ENCODE results near the gene SLCO3A1.
"Not testable (repeated sequence)": the region's sequence is repeated elsewhere in the genome, so short reads cannot be mapped to it uniquely, and the experiment has no call there.

The SLCO3A1 gene

GRCh38 chr15:92068121-92068520 is 214.6 kb downstream of the SLCO3A1 start:
- no peaks in the 10 kb centered on the region for H3K36me3 Mint-ChIP-seq (ENCODE audit: low read depth)
- no peak overlapping the region for H3K4me3 Mint-ChIP-seq
- H3K27me3 Mint-ChIP-seq (ENCODE audit: low read depth) = peaks cover 2% of the 10 kb centered on the region
- peaks cover 19% of the 10 kb centered on the region for H3K4me1 Mint-ChIP-seq (ENCODE audit: low read depth)
- no peaks in the 10 kb centered on the region for H3K9me3 Mint-ChIP-seq
- H3K27ac Mint-ChIP-seq = no peak overlapping the region
- DNase-seq (ENCODE audit: low spot score) = no peak

GRCh38 chr15:92069308-92070250 is 216.1 kb downstream of the SLCO3A1 start:
- Mint-ChIP-seq H3K4me3 (peak overlapping the region; percentile 68), H3K27ac (no peak overlapping the region), H3K36me3 (ENCODE audit: low read depth) (no peaks in the 10 kb centered on the region), H3K27me3 (ENCODE audit: low read depth) (no peaks in the 10 kb centered on the region), H3K9me3 (no peaks in the 10 kb centered on the region), H3K4me1 (ENCODE audit: low read depth) (peaks cover 27% of the 10 kb centered on the region)
- peak; percentile 61 for DNase-seq (ENCODE audit: low spot score)

- not testable (repeated sequence) for H3K36me3 Mint-ChIP-seq (ENCODE audit: low read depth); H3K27me3 Mint-ChIP-seq (ENCODE audit: low read depth); DNase-seq (ENCODE audit: low spot score); H3K27ac Mint-ChIP-seq; H3K9me3 Mint-ChIP-seq
- H3K4me3 Mint-ChIP-seq = peak overlapping the region; percentile 68
- peaks cover 33% of the 10 kb centered on the region for H3K4me1 Mint-ChIP-seq (ENCODE audit: low read depth)
These were observed 216.7 kb downstream of the SLCO3A1 start for GRCh38 chr15:92070251-92070650.

GRCh38 chr15:92071045-92071634 is 217.6 kb downstream of the SLCO3A1 start:
- H3K4me1 Mint-ChIP-seq (ENCODE audit: low read depth) = peaks cover 39% of the 10 kb centered on the region
- no peak overlapping the region for H3K4me3 Mint-ChIP-seq
- no peak overlapping the region for H3K27ac Mint-ChIP-seq
- H3K36me3 Mint-ChIP-seq (ENCODE audit: low read depth) = no peaks in the 10 kb centered on the region
- no peak for DNase-seq (ENCODE audit: low spot score)
- no peaks in the 10 kb centered on the region for H3K27me3 Mint-ChIP-seq (ENCODE audit: low read depth)
- H3K9me3 Mint-ChIP-seq = no peaks in the 10 kb centered on the region

- H3K9me3 Mint-ChIP-seq = no peaks in the 10 kb centered on the region
- no peak overlapping the region for H3K27ac Mint-ChIP-seq
- H3K27me3 Mint-ChIP-seq (ENCODE audit: low read depth) = no peaks in the 10 kb centered on the region
- no peaks in the 10 kb centered on the region for H3K36me3 Mint-ChIP-seq (ENCODE audit: low read depth)
- H3K4me3 Mint-ChIP-seq = no peak overlapping the region
- no peak for DNase-seq (ENCODE audit: low spot score)
- peaks cover 43% of the 10 kb centered on the region for H3K4me1 Mint-ChIP-seq (ENCODE audit: low read depth)
These were observed 219.7 kb downstream of the SLCO3A1 start for GRCh38 chr15:92073044-92073785.

- H3K27me3 Mint-ChIP-seq (ENCODE audit: low read depth) = no peaks in the 10 kb centered on the region
- no peak overlapping the region for H3K4me3 Mint-ChIP-seq
- no peaks in the 10 kb centered on the region for H3K36me3 Mint-ChIP-seq (ENCODE audit: low read depth)
- DNase-seq (ENCODE audit: low spot score) = no peak
- peaks cover 37% of the 10 kb centered on the region for H3K4me1 Mint-ChIP-seq (ENCODE audit: low read depth)
- H3K9me3 Mint-ChIP-seq = no peaks in the 10 kb centered on the region
- H3K27ac Mint-ChIP-seq = peak overlapping the region; percentile 39
These were observed 220.6 kb downstream of the SLCO3A1 start for GRCh38 chr15:92074101-92074500.

- Mint-ChIP-seq H3K4me1 (ENCODE audit: low read depth) (peaks cover 34% of the 10 kb centered on the region), H3K9me3 (no peaks in the 10 kb centered on the region), H3K27me3 (ENCODE audit: low read depth) (no peaks in the 10 kb centered on the region), H3K4me3 (no peak overlapping the region), H3K27ac (no peak overlapping the region), H3K36me3 (ENCODE audit: low read depth) (no peaks in the 10 kb centered on the region)
- no peak for DNase-seq (ENCODE audit: low spot score)
These were observed 221.1 kb downstream of the SLCO3A1 start for GRCh38 chr15:92074646-92075045.

GRCh38 chr15:92075764-92076163 is 222.3 kb downstream of the SLCO3A1 start:
- no peaks in the 10 kb centered on the region for H3K36me3 Mint-ChIP-seq (ENCODE audit: low read depth)
- H3K27ac Mint-ChIP-seq = no peak overlapping the region
- H3K4me3 Mint-ChIP-seq = peak overlapping the region; percentile 16
- no peaks in the 10 kb centered on the region for H3K9me3 Mint-ChIP-seq
- DNase-seq (ENCODE audit: low spot score) = no peak
- H3K4me1 Mint-ChIP-seq (ENCODE audit: low read depth) = peaks cover 26% of the 10 kb centered on the region
- H3K27me3 Mint-ChIP-seq (ENCODE audit: low read depth) = no peaks in the 10 kb centered on the region

- no peaks in the 10 kb centered on the region for H3K36me3 Mint-ChIP-seq (ENCODE audit: low read depth)
- no peaks in the 10 kb centered on the region for H3K9me3 Mint-ChIP-seq
- no peaks in the 10 kb centered on the region for H3K27me3 Mint-ChIP-seq (ENCODE audit: low read depth)
- no peak for DNase-seq (ENCODE audit: low spot score)
- no peak overlapping the region for H3K27ac Mint-ChIP-seq
- peaks cover 26% of the 10 kb centered on the region for H3K4me1 Mint-ChIP-seq (ENCODE audit: low read depth)
- no peak overlapping the region for H3K4me3 Mint-ChIP-seq
These were observed 223.0 kb downstream of the SLCO3A1 start for GRCh38 chr15:92076541-92076940.

GRCh38 chr15:92077353-92078085 is 224.0 kb downstream of the SLCO3A1 start:
- H3K27me3 Mint-ChIP-seq (ENCODE audit: low read depth) = no peaks in the 10 kb centered on the region
- no peaks in the 10 kb centered on the region for H3K36me3 Mint-ChIP-seq (ENCODE audit: low read depth)
- peaks cover 26% of the 10 kb centered on the region for H3K4me1 Mint-ChIP-seq (ENCODE audit: low read depth)
- no peaks in the 10 kb centered on the region for H3K9me3 Mint-ChIP-seq
- DNase-seq (ENCODE audit: low spot score) = peak; percentile 55
- H3K27ac Mint-ChIP-seq = no peak overlapping the region
- no peak overlapping the region for H3K4me3 Mint-ChIP-seq

GRCh38 chr15:92078270-92078669 is 224.8 kb downstream of the SLCO3A1 start:
- peak overlapping the region; percentile 68 for H3K27ac Mint-ChIP-seq
- no peaks in the 10 kb centered on the region for H3K9me3 Mint-ChIP-seq
- no peaks in the 10 kb centered on the region for H3K36me3 Mint-ChIP-seq (ENCODE audit: low read depth)
- DNase-seq (ENCODE audit: low spot score) = no peak
- H3K4me1 Mint-ChIP-seq (ENCODE audit: low read depth) = peaks cover 26% of the 10 kb centered on the region
- no peak overlapping the region for H3K4me3 Mint-ChIP-seq
- H3K27me3 Mint-ChIP-seq (ENCODE audit: low read depth) = no peaks in the 10 kb centered on the region

- Mint-ChIP-seq H3K4me1 (ENCODE audit: low read depth) (peaks cover 22% of the 10 kb centered on the region), H3K27ac (no peak overlapping the region), H3K9me3 (no peaks in the 10 kb centered on the region), H3K36me3 (ENCODE audit: low read depth) (no peaks in the 10 kb centered on the region), H3K4me3 (no peak overlapping the region), H3K27me3 (ENCODE audit: low read depth) (no peaks in the 10 kb centered on the region)
- no peak for DNase-seq (ENCODE audit: low spot score)
These were observed 225.5 kb downstream of the SLCO3A1 start for GRCh38 chr15:92079047-92079446.

GRCh38 chr15:92079647-92080255 is 226.2 kb downstream of the SLCO3A1 start:
- Mint-ChIP-seq H3K4me1 (ENCODE audit: low read depth) (peaks cover 16% of the 10 kb centered on the region), H3K4me3 (no peak overlapping the region), H3K27me3 (ENCODE audit: low read depth) (no peaks in the 10 kb centered on the region), H3K27ac (no peak overlapping the region), H3K9me3 (no peaks in the 10 kb centered on the region), H3K36me3 (ENCODE audit: low read depth) (no peaks in the 10 kb centered on the region)
- no peak for DNase-seq (ENCODE audit: low spot score)
